GM12865 (cell line): ENCODE data around the gene CACNB1.

Experiments used
- DNase-seq: peaks from one replicate; pipeline ENCODE4 v3.0.0; 2010; ENCODE audit warnings: low read depth
- H3K4me3 ChIP-seq: 2 replicates; pipeline ENCODE4 v1.5.1; 2011; ENCODE audit warnings: mild to moderate bottlenecking, low read depth, low read length, control low read depth
- TF ChIP-seq, protein P1 (sequence below): IDR thresholded peaks from 2 replicates; pipeline ENCODE4 v1.5.1; 2011; ENCODE audit warnings: low read length, control low read depth, low read depth, inconsistent platforms; ENCODE audit not compliant: insufficient read depth; ENCODE audit errors: missing control alignments

Gene CACNB1

DNA sequence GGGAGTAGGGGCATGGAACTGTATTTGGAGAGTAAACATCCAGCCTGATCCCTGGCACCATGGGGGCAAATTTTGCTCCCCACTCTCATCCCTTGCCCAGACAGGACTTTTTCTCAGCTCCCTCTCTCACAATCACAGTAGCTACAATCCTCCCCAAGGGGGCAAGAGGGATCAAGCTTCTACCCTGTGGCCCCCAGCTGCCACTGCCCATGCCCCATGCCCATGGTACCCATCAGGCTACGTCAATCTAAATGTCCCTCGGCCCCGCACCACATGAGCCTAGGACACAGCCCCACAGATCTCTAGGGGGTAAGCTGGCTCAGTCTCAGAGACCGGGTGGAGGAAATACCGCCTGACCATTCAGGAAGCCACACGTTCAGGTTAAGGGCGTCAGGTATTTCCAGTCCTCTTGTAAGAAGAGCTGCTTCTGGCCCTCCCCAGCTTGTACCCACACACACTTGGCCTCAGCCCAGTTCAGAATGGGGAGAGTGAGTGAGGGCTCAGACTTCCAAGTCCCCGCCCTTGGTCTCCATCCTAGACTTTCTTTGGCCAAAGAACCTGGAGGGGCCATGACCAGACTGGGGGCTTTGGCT lies 1.8 kb downstream of the CACNB1 start:
- peak; percentile 43 for DNase-seq
- H3K4me3 ChIP-seq, result no peak overlapping the region
- TF ChIP-seq, protein P1, sequence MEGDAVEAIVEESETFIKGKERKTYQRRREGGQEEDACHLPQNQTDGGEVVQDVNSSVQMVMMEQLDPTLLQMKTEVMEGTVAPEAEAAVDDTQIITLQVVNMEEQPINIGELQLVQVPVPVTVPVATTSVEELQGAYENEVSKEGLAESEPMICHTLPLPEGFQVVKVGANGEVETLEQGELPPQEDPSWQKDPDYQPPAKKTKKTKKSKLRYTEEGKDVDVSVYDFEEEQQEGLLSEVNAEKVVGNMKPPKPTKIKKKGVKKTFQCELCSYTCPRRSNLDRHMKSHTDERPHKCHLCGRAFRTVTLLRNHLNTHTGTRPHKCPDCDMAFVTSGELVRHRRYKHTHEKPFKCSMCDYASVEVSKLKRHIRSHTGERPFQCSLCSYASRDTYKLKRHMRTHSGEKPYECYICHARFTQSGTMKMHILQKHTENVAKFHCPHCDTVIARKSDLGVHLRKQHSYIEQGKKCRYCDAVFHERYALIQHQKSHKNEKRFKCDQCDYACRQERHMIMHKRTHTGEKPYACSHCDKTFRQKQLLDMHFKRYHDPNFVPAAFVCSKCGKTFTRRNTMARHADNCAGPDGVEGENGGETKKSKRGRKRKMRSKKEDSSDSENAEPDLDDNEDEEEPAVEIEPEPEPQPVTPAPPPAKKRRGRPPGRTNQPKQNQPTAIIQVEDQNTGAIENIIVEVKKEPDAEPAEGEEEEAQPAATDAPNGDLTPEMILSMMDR, result no peak

DNA sequence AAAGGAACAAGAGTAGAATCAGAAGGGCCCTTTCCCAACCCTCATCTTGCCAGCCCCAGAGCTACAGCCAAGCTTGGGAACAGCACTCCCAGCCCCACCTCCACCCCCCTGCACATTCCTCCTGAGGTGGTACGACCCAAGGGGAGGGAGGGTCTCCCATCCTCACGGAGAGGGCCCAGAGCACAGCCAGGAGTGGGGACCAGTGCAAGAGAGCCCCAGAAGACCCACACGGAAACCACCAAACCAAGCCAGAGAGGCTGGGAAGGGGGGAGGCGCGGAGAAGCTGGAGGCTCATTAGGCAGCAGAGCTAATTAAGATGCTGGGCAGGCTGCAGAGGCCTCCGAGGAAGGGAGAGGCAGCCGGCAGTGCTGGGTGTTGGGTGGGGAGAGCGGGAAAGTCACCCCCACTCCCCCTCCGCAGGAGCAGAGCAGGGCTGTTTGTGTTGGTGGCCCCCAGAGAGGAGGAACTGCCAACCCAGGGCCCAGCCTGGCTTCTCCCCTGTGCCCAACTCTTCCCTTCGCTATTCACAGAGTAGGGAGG lies 2.4 kb downstream of the CACNB1 start:
- TF ChIP-seq, protein P1, result no peak
- DNase-seq, result no peak
- no peak overlapping the region for H3K4me3 ChIP-seq

DNA sequence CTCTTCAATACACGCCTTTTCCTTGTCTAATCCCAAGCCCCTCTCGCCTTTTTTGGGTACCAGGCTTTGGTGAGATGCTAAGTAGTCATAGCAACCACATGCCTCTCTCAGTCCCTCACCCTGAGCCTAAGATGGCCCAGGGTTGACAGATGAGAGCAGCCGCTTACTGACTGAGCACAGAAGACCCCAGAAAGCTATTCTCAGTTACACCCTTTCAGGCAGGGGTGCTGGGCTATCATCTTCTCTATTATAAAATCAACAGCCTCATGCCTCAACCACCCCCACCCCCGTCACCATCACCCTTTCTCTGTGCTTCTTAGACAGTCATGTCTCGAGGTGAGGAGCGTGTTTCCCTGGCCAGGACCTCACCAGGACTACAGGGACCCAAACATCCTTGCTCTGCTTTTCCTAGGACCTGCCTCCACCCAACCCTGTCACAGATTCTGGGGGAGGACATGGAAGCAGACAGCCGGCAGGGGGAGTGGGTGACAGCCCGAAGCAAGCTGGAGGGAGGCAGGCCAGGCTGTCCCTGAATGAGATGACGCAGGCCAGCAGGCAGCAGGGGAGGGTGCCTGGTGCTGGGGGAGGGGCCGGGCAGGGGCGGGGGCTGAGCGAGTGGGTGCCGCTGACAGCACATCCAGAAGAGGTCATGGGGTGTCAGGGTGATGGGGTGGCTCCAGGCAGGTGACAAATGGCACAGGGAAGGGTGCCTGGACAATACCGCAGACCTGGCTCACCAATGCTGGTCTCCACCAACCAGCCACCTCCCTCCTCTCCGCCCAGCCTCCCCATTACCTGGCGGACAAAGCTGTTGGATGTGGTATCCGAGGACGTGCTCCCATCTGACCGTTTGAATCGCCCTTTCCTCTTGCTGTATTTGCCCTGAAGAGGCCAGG lies 3.1 kb downstream of the CACNB1 start:
- DNase-seq, result no peak
- no peak overlapping the region for H3K4me3 ChIP-seq
- TF ChIP-seq, protein P1, result no peak

DNA sequence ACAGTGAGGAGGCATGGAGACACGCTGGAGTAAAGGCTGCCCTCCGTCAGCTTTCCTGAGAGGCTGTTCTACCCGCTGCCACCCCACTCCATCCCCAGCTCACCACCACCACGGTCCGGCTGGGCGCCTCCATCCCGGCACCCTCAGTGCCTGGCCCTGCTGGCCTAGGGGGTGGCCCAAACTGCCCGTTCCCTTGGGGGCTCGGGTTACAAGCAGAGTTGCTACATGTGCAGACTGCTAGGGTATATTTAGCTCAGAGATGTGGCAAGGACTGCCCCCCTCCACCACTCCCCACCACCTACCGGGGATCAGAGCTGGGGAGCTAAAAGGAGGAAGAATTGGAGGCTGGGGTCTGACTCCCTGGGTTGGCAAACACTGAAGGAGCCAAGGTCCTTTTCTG lies 4.1 kb downstream of the CACNB1 start:
- H3K4me3 ChIP-seq, result no peak overlapping the region
- TF ChIP-seq, protein P1, result no peak
- DNase-seq, result no peak

DNA sequence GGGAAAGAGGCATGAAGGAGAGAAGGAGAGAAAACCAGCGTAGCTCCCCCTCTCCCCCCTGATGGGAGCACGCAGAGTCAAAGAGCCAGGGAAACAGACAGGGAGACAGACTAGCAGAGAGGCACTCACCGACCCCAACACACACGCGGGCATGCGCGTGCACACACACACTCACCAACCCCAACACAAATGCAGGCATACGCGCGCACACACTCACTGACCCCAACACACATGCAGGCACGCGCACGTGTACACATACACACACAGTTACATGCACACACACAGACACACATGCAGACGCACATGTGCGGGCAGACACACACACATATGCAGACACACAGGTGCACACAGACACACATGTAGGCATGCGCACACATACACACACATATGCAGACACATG lies 4.6 kb downstream of the CACNB1 start:
- no peak for DNase-seq
- TF ChIP-seq, protein P1, result no peak

DNA sequence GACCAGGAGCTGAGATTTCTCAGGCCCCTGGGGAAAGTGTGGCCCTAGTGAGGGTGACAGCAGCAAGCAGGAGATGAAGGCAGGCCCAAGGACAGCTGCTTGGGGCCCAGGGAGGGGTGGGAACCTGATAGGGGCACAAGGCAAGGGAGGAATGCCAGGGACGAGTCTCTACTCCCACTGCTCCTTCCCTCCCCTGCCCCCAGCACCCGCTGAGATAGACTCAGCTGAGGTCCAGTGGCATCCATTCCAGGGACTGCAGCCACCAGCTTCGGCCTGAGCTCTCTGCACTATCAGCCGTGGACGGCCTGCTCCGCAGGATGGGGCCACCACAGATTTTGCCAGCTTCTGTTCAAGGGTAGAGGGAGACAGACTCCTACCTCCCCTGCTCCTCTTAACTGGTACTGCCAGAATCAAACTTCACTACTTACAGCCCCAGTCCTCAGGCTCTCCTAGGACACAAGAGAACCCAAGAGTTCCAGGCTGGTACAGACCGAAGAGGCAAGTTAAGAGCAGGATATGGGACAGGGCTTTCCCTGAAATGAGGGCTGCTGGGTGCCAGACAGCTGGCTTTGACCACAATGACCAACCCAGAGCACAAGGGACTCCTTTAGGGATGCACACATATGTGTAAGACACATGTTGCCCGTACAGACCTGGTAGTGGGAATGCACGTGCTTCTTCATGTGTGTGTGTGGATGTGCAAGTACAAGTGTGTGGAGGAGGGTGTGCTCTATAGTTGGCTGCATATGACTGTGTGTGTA lies 5.5 kb downstream of the CACNB1 start:
- TF ChIP-seq, protein P1, result no peak
- no peak for DNase-seq
- no peak overlapping the region for H3K4me3 ChIP-seq

More for the DNA sequence above, 4.6 kb downstream of the CACNB1 start:
- H3K4me3 ChIP-seq, result no peak overlapping the region
